ENCODE data around the gene RSRC1. TPM values are rescaled to one million over a fixed set of nuclear protein-coding genes. Genes with fewer than 3 reads are reported as not detected.
"Not testable (repeated sequence)": the region's sequence is repeated elsewhere in the genome, so short reads cannot be mapped to it uniquely, and the experiment has no call there.

Gene RSRC1
- total RNA-seq, 1 experiment from 2014 or later, result 37.9 TPM

DNA sequence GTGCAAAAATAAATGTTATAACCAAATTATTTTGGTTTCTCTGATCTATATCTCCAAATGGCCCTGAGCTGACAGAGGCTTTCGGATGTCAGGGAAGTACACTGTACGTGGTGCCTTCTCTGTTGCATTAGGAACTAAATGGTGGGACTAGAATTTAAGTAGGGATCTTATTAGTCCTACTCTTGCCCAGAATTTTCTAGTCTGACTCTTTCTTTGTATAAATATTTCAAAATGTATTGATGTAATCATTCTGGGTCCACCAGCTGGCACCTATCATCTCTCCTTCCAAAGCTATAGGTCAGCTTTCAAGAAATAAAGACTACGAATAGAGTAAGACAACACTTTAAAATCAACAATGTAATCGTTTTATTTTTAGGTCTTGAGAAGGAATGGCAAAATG, 438.8 kb downstream of the RSRC1 start:
- H3K27me3 Mint-ChIP-seq (ENCODE audit: low read depth), result no peaks in the 10 kb centered on the region
- H3K9me3 Mint-ChIP-seq, result peaks cover 0 to 7% of the 10 kb centered on the region in 2 experiments; a peak in 2 of 5 replicates
- peaks cover 0 to 5% (median 2%) of the 10 kb centered on the region in 3 experiments; a peak in 5 of 7 replicates for H3K36me3 Mint-ChIP-seq (ENCODE audit: insufficient read depth in 1 of 3, low read depth in 3 of 3)
- no peak overlapping the region for H3K9ac ChIP-seq (ENCODE audit: extremely low read depth, insufficient read length, low read length)
- no peak overlapping the region for H3K18ac ChIP-seq (ENCODE audit: insufficient read length, low read depth, low read length)
- H3K23me2 ChIP-seq (ENCODE audit: insufficient read length, low read depth, low read length, poor library complexity, severe bottlenecking), result no peaks in the 10 kb centered on the region
- H3K9me3 ChIP-seq (ENCODE audit: control insufficient read depth, low read depth, low read length), result no peaks in the 10 kb centered on the region
- H3K27me3 ChIP-seq (ENCODE audit: insufficient read depth, low read length), result no peaks in the 10 kb centered on the region
- H3T11ph ChIP-seq (ENCODE audit: low read length), result no peak overlapping the region
- H4K5ac ChIP-seq (ENCODE audit: insufficient read length, low read depth, low read length), result no peak overlapping the region
- H2BK12ac ChIP-seq (ENCODE audit: insufficient read length, low read depth, low read length), result no peak overlapping the region
- H2BK15ac ChIP-seq (ENCODE audit: low read depth, low read length), result no peak overlapping the region
- no peak overlapping the region for H2BK5ac ChIP-seq (ENCODE audit: insufficient read length, low read length)
- no CpG with 5 or more reads among the region's 4 CpGs for WGBS (ENCODE audit: extremely low coverage, insufficient read length, low lambda C conversion rate)
- TF ChIP-seq CTCF (conservative IDR thresholded peaks at IDR 0.05), result no peak
- H3K27ac ChIP-seq (ENCODE audit: insufficient read length, low read depth, low read length), result no peak overlapping the region
- H3K4me2 ChIP-seq (ENCODE audit: insufficient read depth, insufficient read length, low read length), result no peak overlapping the region
- H2AK5ac ChIP-seq (ENCODE audit: insufficient read length, low read length), result no peak overlapping the region
- no peak overlapping the region for H4K8ac ChIP-seq (replicated peaks; ENCODE audit: insufficient read length, low read depth, low read length)
- no peak overlapping the region for H3K4ac ChIP-seq (ENCODE audit: low read depth, low read length)
- no peaks in the 10 kb centered on the region for H3K79me2 ChIP-seq (ENCODE audit: insufficient read depth, low read length)
- no peak overlapping the region for H2AFZ ChIP-seq (ENCODE audit: low read length)
- no peak overlapping the region for H3K14ac ChIP-seq (ENCODE audit: insufficient read depth, low read length)
- H2BK120ac ChIP-seq (ENCODE audit: low read depth, low read length, poor library complexity, severe bottlenecking), result no peak overlapping the region
- H3K4me1 Mint-ChIP-seq, result no peaks in the 10 kb centered on the region
- no peak overlapping the region for H3K27ac Mint-ChIP-seq
- H3K4me3 Mint-ChIP-seq, result no peak overlapping the region
- no peak overlapping the region for H3K23ac ChIP-seq (ENCODE audit: insufficient read length, low read depth, low read length)
- H3K56ac ChIP-seq (ENCODE audit: insufficient read length, low read depth, low read length), result no peak overlapping the region
- DNase-seq, result no peak
- no peaks in the 10 kb centered on the region for H3K4me1 ChIP-seq (ENCODE audit: insufficient read depth, low read length)
- H3K79me1 ChIP-seq (ENCODE audit: insufficient read depth, low read depth, low read length, poor library complexity, severe bottlenecking), result no peaks in the 10 kb centered on the region
- H4K20me1 ChIP-seq (ENCODE audit: control insufficient read depth, insufficient read depth, insufficient read length), result no peaks in the 10 kb centered on the region
- H2BK20ac ChIP-seq (ENCODE audit: low read depth, low read length, poor library complexity, severe bottlenecking), result no peak overlapping the region
- no peak overlapping the region for H4K91ac ChIP-seq (ENCODE audit: insufficient read length, low read depth, low read length)

DNA sequence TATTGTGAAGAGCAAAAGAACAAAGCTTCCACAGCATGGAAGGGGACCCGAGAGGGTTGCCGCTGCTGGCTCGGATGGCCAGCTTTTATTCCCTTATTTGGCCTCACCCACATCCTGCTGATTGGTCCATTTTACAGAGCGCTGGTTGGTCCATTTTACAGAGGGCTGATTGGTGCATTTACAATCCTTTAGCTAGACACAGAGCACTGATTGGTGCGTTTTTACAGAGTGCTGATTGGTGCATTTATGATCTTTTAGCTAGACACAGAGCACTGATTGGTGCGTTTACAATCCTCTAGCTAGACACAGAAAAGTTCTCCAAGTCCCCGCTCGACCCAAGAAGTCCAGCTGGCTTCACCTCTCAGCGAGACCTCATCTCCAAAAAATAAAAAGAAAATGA, 440.0 kb downstream of the RSRC1 start:
- not testable (repeated sequence) for H3K9me3 Mint-ChIP-seq; H3K18ac ChIP-seq (ENCODE audit: insufficient read length, low read depth, low read length); H3K9me3 ChIP-seq (ENCODE audit: control insufficient read depth, low read depth, low read length); H3K56ac ChIP-seq (ENCODE audit: insufficient read length, low read depth, low read length); H2BK12ac ChIP-seq (ENCODE audit: insufficient read length, low read depth, low read length); H3K4me1 Mint-ChIP-seq; H2BK5ac ChIP-seq (ENCODE audit: insufficient read length, low read length); H2AFZ ChIP-seq (ENCODE audit: low read length); H2BK20ac ChIP-seq (ENCODE audit: low read depth, low read length, poor library complexity, severe bottlenecking); H3K23ac ChIP-seq (ENCODE audit: insufficient read length, low read depth, low read length); H3K14ac ChIP-seq (ENCODE audit: insufficient read depth, low read length); H3K27ac ChIP-seq (ENCODE audit: insufficient read length, low read depth, low read length); H2BK120ac ChIP-seq (ENCODE audit: low read depth, low read length, poor library complexity, severe bottlenecking); H3K27me3 Mint-ChIP-seq (ENCODE audit: low read depth); H2AK5ac ChIP-seq (ENCODE audit: insufficient read length, low read length); H3K9ac ChIP-seq (ENCODE audit: extremely low read depth, insufficient read length, low read length); H4K5ac ChIP-seq (ENCODE audit: insufficient read length, low read depth, low read length); H3K79me2 ChIP-seq (ENCODE audit: insufficient read depth, low read length); H4K8ac ChIP-seq (replicated peaks; ENCODE audit: insufficient read length, low read depth, low read length); H3K23me2 ChIP-seq (ENCODE audit: insufficient read length, low read depth, low read length, poor library complexity, severe bottlenecking); H3K4me3 Mint-ChIP-seq; H3K4me2 ChIP-seq (ENCODE audit: insufficient read depth, insufficient read length, low read length); H2BK15ac ChIP-seq (ENCODE audit: low read depth, low read length); H3K4me1 ChIP-seq (ENCODE audit: insufficient read depth, low read length); H3T11ph ChIP-seq (ENCODE audit: low read length); H3K27ac Mint-ChIP-seq; H4K20me1 ChIP-seq (ENCODE audit: control insufficient read depth, insufficient read depth, insufficient read length); H3K4ac ChIP-seq (ENCODE audit: low read depth, low read length); H3K27me3 ChIP-seq (ENCODE audit: insufficient read depth, low read length); H3K79me1 ChIP-seq (ENCODE audit: insufficient read depth, low read depth, low read length, poor library complexity, severe bottlenecking); H3K36me3 Mint-ChIP-seq (ENCODE audit: insufficient read depth in 1 of 3, low read depth in 3 of 3); DNase-seq; H4K91ac ChIP-seq (ENCODE audit: insufficient read length, low read depth, low read length)
- WGBS (ENCODE audit: extremely low coverage, insufficient read length, low lambda C conversion rate), result no CpG with 5 or more reads among the region's 9 CpGs
